ENCODE measurements around the gene SLC39A11.
A peak's percentile ranks its signal among the peaks of the same experiment; 100 is the strongest.

Gene SLC39A11

GRCh38 chr17:73017658-73018057 lies 74.8 kb downstream of the SLC39A11 start:
- DNase-seq (ENCODE audit: low read depth, low spot score) = peak; percentile 64
- TF ChIP-seq, protein P1, sequence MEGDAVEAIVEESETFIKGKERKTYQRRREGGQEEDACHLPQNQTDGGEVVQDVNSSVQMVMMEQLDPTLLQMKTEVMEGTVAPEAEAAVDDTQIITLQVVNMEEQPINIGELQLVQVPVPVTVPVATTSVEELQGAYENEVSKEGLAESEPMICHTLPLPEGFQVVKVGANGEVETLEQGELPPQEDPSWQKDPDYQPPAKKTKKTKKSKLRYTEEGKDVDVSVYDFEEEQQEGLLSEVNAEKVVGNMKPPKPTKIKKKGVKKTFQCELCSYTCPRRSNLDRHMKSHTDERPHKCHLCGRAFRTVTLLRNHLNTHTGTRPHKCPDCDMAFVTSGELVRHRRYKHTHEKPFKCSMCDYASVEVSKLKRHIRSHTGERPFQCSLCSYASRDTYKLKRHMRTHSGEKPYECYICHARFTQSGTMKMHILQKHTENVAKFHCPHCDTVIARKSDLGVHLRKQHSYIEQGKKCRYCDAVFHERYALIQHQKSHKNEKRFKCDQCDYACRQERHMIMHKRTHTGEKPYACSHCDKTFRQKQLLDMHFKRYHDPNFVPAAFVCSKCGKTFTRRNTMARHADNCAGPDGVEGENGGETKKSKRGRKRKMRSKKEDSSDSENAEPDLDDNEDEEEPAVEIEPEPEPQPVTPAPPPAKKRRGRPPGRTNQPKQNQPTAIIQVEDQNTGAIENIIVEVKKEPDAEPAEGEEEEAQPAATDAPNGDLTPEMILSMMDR (IDR thresholded peaks at IDR 0.05; ENCODE audit: insufficient read depth, low read length, missing control alignments) = no peak
- CTCF ChIA-PET = interaction anchor here (0.7 to 6.2 kb wide), 4 partner anchors 31 to 461 kb away, joined by 3 to 36 read pairs (median 4); no protein-coding TSS in a partner anchor
- H3K4me3 ChIP-seq (ENCODE audit: low read depth, low read length) = no peak overlapping the region
- POLR2A ChIA-PET = interaction anchor here (1.0 kb wide), 1 partner anchor 9 kb away, joined by 5 read pairs; no protein-coding TSS in a partner anchor

DNA sequence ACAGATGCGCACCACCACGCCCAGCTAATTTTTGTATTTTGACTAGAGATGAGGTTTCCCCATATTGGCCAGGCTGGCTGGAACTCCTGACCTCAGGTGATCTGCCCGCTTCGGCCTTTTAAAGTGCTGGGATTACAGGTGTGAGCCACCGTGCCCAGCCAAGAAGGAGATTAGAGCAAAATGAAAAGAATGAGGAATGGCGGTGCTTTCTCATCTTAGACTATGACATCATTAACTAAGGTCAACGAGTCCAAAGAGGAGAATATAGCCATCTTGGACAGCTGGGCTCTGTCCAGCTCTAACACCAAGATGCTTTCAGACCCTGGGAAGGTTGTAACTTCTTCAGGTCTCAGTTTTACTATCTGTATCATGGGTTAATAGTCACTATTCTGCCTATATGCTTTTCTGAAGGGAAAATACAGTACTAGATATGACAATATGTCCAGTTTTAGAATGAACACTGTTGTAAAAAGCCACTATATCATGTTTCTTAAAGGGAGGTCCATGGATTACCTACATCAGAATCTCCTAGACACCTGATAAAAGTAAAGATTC lies 76.7 kb downstream of the SLC39A11 start:
- CTCF ChIA-PET = interaction anchor here (6.2 kb wide), 1 partner anchor 29 kb away, joined by 36 read pairs; no protein-coding TSS in a partner anchor
- POLR2A ChIA-PET = no interaction called here
- H3K4me3 ChIP-seq (ENCODE audit: low read depth, low read length) = no peak overlapping the region
- DNase-seq (ENCODE audit: low read depth, low spot score) = no peak
- TF ChIP-seq, protein P1 (IDR thresholded peaks at IDR 0.05; ENCODE audit: insufficient read depth, low read length, missing control alignments) = no peak

GRCh38 chr17:73013816-73014663 lies 78.4 kb downstream of the SLC39A11 start:
- no peak overlapping the region for H3K4me3 ChIP-seq (ENCODE audit: low read depth, low read length)
- ChIA-PET POLR2A (no interaction called here), CTCF (interaction anchor here (0.6 to 6.2 kb wide), 4 partner anchors 8 to 151 kb away, joined by 3 to 36 read pairs (median 5); no protein-coding TSS in a partner anchor)
- DNase-seq (ENCODE audit: low read depth, low spot score) = peak; percentile 40
- TF ChIP-seq, protein P1 (IDR thresholded peaks at IDR 0.05; ENCODE audit: insufficient read depth, low read length, missing control alignments) = no peak

DNA sequence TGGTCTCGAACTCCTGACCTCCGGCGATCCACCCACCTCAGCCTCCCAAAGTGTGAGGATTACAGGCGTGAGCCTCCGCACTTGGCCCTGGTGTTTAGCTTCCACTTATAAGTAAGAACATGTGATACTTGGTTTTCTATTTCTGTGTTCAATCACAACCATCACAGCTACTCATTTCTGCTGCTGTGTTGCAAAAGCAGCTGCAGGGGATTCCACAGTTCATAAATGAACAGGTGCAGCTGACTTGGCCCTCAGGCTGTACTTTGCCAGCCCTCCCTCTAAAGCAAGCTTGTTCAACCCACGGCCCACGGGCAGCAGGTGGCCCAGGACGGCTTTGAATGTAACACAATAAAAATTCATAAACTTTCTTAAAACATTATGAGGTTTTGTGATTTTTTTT lies 79.2 kb downstream of the SLC39A11 start:
- POLR2A ChIA-PET = no interaction called here
- CTCF ChIA-PET = interaction anchor here (1.8 to 6.2 kb wide), 2 partner anchors 18 to 26 kb away, joined by 5 to 36 read pairs; no protein-coding TSS in a partner anchor
- DNase-seq (ENCODE audit: low read depth, low spot score) = no peak
- TF ChIP-seq, protein P1 (IDR thresholded peaks at IDR 0.05; ENCODE audit: insufficient read depth, low read length, missing control alignments) = no peak
- H3K4me3 ChIP-seq (ENCODE audit: low read depth, low read length) = no peak overlapping the region

- TF ChIP-seq, protein P1 (IDR thresholded peaks at IDR 0.05; ENCODE audit: insufficient read depth, low read length, missing control alignments) = no peak
- H3K4me3 ChIP-seq (ENCODE audit: low read depth, low read length) = no peak overlapping the region
- CTCF ChIA-PET = no interaction called here
- DNase-seq (ENCODE audit: low read depth, low spot score) = no peak
- POLR2A ChIA-PET = no interaction called here
Measured at GRCh38 chr17:73011016-73011486, 81.4 kb downstream of the SLC39A11 start.

- H3K4me3 ChIP-seq (ENCODE audit: low read depth, low read length) = no peak overlapping the region
Measured at GRCh38 chr17:73010414-73010813, 82.1 kb downstream of the SLC39A11 start.

More at GRCh38 chr17:73010414-73010813, 82.1 kb downstream of the SLC39A11 start:
- ChIA-PET POLR2A (no interaction called here), CTCF (interaction anchor here (0.7 to 1.2 kb wide), 2 partner anchors 24 to 180 kb away, joined by 3 to 4 read pairs; no protein-coding TSS in a partner anchor)
- TF ChIP-seq, protein P1 (IDR thresholded peaks at IDR 0.05; ENCODE audit: insufficient read depth, low read length, missing control alignments) = no peak
- DNase-seq (ENCODE audit: low read depth, low spot score) = no peak

Measured in AG04449 (cell line).